Lower lobe of right lung (tissue), 2 donors: ENCODE measurements around the gene MS4A6E. TPM values are rescaled to one million over a fixed set of nuclear protein-coding genes. Genes with fewer than 3 reads are reported as not detected.
"Not testable (repeated sequence)": the region's sequence is repeated elsewhere in the genome, so short reads cannot be mapped to it uniquely, and the experiment has no call there.

Experiments used
- ATAC-seq, 2 donors: fragments of 200-7000 bp; cut with Tn5 transposase; one replicate each; pipeline ENCODE4 v1.9.1; 2020 to 2022; ENCODE audit warnings: mild to moderate bottlenecking in 2 of 2, moderate library complexity in 2 of 2
- DNase-seq: peaks from one replicate; pipeline ENCODE4 v3.0.0-alpha.2; 2020
- H3K27ac ChIP-seq: fragments of 200-600 bp; one replicate; pipeline ENCODE4 v1.8.0; 2022
- H3K27me3 ChIP-seq: fragments of 200-600 bp; one replicate; pipeline ENCODE4 v1.8.0; 2022; ENCODE audit warnings: low read depth
- H3K36me3 ChIP-seq: fragments of 200-600 bp; one replicate; pipeline ENCODE4 v1.8.0; 2022; ENCODE audit warnings: mild to moderate bottlenecking
- H3K4me1 ChIP-seq: fragments of 200-600 bp; one replicate; pipeline ENCODE4 v1.8.0; 2022
- H3K4me3 ChIP-seq: fragments of 200-600 bp; one replicate; pipeline ENCODE4 v1.8.0; 2022; ENCODE audit warnings: mild to moderate bottlenecking
- H3K9me3 ChIP-seq: fragments of 200-600 bp; one replicate; pipeline ENCODE4 v1.8.0; 2022
- intact Hi-C: fragments of 100-400 bp; cut with DNase I; formaldehyde crosslinking; loops from one replicate; pipeline ENCODE4 v1.11.0; 2022
- long read RNA-seq: library from polyadenylated mRNA; unstranded; transcript quantifications from one replicate; pipeline ENCODE4 v2.0.0, GENCODE V29; 2021
- total RNA-seq: library from RNA; stranded (reverse); fragmentation: NEBNext Ultra II Directional; extraction: Animal tissue kit (Norgen Biotek cat#: 25700); gene quantifications from one replicate; pipeline ENCODE4 v1.2.1, GENCODE V29; 2021
- TF ChIP-seq, protein P1 (sequence below): fragments of 200-600 bp; IDR thresholded peaks from one replicate; pipeline ENCODE4 v1.8.0; 2022; ENCODE audit warnings: antibody characterized with exemption, mild to moderate bottlenecking
- donor health status: DM: no; HTN: yes; CAD: no; lungs with severe emphysema.

Gene MS4A6E, protein sequence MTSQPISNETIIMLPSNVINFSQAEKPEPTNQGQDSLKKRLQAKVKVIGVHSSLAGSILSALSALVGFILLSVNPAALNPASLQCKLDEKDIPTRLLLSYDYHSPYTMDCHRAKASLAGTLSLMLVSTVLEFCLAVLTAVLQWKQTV
- not detected for total RNA-seq
- long read RNA-seq, partial matches to known transcripts = 0 of 1 reads
- long read RNA-seq, other reads (novel, unspliced or antisense) = 1 of 1 reads

DNA sequence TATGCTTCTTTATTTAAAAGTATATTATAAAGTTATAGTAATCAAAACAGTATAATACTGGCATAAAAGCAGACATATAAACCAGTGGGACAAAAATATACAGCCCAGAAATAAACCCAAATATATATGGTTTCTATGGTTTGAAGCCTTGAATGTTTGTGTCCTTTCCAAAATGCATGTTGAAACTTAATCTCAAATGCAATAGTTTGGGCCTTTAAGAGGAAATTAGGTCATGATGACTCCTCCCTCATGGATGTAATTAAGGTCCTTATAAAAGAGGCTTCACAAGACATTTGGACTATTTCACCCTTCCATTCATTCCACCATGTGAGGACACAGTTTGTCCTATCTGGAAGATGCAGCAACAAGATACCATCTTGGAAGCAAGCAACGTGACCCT lies at the start of gene MS4A6E:
MS4A6E (plus strand) TSS at position 301 of the 400 bp plus-strand sequence. CDS start 7,641 bp downstream, outside the sequence.
- Histone ChIP-seq H3K9me3 (no peaks in the 10 kb centered on the region), H3K27ac (no peak within 1 kb of the TSS), H3K36me3 (no peaks in the 10 kb centered on the region), H3K4me3 (no peak within 1 kb of the TSS), H3K4me1 (no peaks in the 10 kb centered on the region), H3K27me3 (no peaks in the 10 kb centered on the region)
- intact Hi-C loops = no loop called here
- TF ChIP-seq, protein P1, sequence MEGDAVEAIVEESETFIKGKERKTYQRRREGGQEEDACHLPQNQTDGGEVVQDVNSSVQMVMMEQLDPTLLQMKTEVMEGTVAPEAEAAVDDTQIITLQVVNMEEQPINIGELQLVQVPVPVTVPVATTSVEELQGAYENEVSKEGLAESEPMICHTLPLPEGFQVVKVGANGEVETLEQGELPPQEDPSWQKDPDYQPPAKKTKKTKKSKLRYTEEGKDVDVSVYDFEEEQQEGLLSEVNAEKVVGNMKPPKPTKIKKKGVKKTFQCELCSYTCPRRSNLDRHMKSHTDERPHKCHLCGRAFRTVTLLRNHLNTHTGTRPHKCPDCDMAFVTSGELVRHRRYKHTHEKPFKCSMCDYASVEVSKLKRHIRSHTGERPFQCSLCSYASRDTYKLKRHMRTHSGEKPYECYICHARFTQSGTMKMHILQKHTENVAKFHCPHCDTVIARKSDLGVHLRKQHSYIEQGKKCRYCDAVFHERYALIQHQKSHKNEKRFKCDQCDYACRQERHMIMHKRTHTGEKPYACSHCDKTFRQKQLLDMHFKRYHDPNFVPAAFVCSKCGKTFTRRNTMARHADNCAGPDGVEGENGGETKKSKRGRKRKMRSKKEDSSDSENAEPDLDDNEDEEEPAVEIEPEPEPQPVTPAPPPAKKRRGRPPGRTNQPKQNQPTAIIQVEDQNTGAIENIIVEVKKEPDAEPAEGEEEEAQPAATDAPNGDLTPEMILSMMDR = no peak
- ATAC-seq (no peak), DNase-seq (no peak)

DNA sequence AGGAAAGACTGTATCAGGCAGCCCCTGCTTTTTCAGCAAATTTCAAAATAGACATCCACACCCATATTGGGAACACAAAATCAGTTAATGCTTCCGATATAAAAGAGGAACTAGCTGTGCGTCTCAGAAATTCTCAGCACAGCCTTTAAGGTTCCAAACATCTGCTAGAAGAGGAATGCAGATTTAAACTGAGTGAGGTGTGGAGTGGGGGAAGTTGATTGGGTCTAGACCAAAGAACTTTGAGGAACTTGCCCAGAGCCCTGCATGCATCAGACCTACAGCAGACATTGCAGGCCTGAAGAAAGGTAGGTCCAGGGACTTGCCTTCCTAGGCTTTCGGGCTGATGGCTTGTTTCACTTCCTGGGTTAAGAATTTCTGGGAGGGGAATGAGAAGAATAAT lies 46.6 kb upstream of the MS4A6E start, which contains the start of gene MS4A4A:
MS4A4A (plus strand) TSS at position 255 of the 400 bp plus-strand sequence; CDS start at position 265, 10 bp downstream.
- H3K27ac ChIP-seq = peak within 1 kb of the TSS; percentile 72
- peak within 1 kb of the TSS; percentile 35 for H3K4me3 ChIP-seq
- intact Hi-C loops = no loop called here
- no peaks in the 10 kb centered on the region for H3K9me3 ChIP-seq
- ATAC-seq (peak; percentile 65 to 89), DNase-seq (peak; percentile 51)
- no peaks in the 10 kb centered on the region for H3K36me3 ChIP-seq
- TF ChIP-seq, protein P1 = no peak
- H3K4me1 ChIP-seq = no peaks in the 10 kb centered on the region
- H3K27me3 ChIP-seq = no peaks in the 10 kb centered on the region

DNA sequence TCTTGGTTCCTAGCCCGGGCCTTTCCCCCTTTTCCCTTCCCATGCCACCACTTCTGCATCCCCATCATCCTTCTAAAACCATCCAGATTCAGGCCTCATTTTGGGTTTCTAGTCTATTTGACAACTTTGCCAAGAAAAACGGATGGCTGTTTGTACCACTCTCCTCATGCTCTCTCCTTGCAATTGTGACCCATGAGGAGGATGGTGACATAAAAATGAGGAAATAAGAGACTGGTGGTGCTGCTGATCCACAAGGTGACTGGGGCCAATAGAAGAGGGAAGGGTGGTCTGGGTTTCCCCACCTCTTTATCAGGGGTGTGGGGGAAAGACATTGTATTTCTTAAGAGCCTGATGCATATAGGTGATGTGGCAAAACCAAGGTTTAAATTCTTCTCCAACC lies 45.6 kb upstream of the MS4A6E start:
- no peaks in the 10 kb centered on the region for H3K9me3 ChIP-seq
- H3K4me3 ChIP-seq = peak overlapping the region; percentile 35
- intact Hi-C loops = no loop called here
- H3K27me3 ChIP-seq = no peaks in the 10 kb centered on the region
- no peaks in the 10 kb centered on the region for H3K4me1 ChIP-seq
- DNase-seq = no peak
- peak overlapping the region; percentile 72 for H3K27ac ChIP-seq
- no peaks in the 10 kb centered on the region for H3K36me3 ChIP-seq
- ATAC-seq = peak; percentile 54 to 74
- TF ChIP-seq, protein P1 = no peak

DNA sequence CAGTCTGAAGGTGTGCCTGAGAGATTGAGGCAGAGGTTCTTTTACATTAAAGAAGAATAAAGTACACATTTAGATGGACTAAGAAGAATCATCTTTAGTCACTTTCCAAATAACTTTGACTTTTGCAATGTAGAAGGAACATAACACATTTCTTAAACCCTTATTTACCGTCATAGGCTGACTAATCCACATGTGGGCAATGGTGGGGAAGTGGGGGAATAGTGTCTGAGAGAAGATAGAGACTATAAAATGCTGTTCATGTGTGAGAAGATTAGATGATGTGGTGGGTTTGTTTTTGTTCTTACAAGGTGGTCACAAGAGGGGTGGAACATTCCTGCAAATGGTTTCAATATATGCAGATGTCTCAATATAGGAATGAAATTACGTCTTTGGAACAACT lies 44.8 kb upstream of the MS4A6E start:
- intact Hi-C loops = no loop called here
- Histone ChIP-seq H3K4me3 (peak overlapping the region; percentile 35), H3K27me3 (no peaks in the 10 kb centered on the region), H3K36me3 (no peaks in the 10 kb centered on the region), H3K4me1 (no peaks in the 10 kb centered on the region), H3K27ac (peak overlapping the region; percentile 72), H3K9me3 (no peaks in the 10 kb centered on the region)
- no peak for DNase-seq
- ATAC-seq = peak; percentile 64 to 66
- TF ChIP-seq, protein P1 = no peak

DNA sequence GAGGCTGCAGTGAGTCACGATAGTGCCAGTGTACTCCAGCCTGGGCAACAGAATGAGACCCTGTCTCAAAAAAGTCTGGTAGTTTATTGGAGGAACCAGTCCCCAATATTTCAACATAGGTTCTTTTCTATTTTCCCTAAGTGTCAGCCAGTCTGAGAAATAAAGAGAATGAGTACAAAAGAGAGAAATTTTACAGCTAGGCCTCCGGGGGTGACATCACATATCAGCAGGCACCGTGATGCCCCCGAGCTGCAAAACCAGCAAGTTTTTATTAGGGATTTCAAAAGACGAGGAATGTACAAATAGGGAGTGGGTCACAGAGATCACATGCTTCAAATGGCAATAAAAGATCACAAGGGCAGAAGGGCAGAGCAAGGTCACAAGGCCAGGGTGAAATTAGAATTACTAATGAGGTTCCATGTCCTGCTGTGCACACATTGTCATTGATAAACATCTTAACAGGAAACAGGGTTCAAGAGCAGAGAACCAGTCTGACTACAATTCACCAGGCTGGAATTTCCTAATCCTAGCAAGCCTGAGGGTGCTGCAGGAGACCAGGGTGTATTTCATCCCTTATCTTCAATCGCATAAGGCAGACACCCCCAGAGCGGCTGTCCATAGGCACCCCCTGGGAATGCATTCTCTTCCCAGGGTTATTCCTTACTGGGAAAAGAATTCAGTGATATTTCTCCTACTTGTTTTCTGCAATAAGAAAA lies 41.5 kb upstream of the MS4A6E start:
- H3K4me1 ChIP-seq, H3K27me3 ChIP-seq, DNase-seq, intact Hi-C loops, H3K36me3 ChIP-seq, H3K4me3 ChIP-seq, H3K9me3 ChIP-seq, ATAC-seq: not testable (repeated sequence)
- H3K27ac ChIP-seq = peak overlapping the region; percentile 0

DNA sequence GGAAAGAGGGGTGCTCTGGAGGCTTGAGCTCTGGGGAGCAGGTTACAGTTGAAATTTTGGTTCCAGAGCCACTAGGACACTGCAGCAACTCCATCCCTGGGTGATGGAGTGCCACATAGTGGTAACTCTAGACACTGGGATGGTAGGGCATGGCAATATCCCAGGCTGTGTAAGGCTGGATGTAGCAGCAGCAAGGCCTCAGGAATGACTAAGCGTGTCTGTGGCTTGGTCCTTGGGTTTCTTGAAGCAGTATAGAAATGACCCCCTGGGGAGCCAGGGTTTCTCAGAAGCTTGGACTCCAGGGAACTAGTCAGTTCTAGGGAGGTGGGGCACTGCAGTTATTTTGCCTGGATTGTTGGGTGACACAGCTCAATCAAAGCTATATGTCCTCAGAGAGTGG lies 38.5 kb upstream of the MS4A6E start:
- Histone ChIP-seq H3K9me3 (no peaks in the 10 kb centered on the region), H3K4me3 (no peak overlapping the region), H3K4me1 (no peaks in the 10 kb centered on the region), H3K36me3 (no peaks in the 10 kb centered on the region), H3K27me3 (no peaks in the 10 kb centered on the region), H3K27ac (no peak overlapping the region)
- TF ChIP-seq, protein P1 = no peak
- DNase-seq = no peak
- ATAC-seq = no peak
- intact Hi-C loops = no loop called here
